Neural crest cell (in vitro differentiated cells): ENCODE measurements around the gene GCK. TPM values are rescaled to one million over a fixed set of nuclear protein-coding genes. Genes with fewer than 3 reads are reported as not detected.
"Not testable (repeated sequence)": the region's sequence is repeated elsewhere in the genome, so short reads cannot be mapped to it uniquely, and the experiment has no call there.

Experiments
- DNase-seq: peaks from one replicate; pipeline ENCODE4 v3.0.0; 2021; ENCODE audit warnings: low read depth, mixed read lengths, low spot score
- H3K27ac Mint-ChIP-seq: one replicate; pipeline ENCODE4 v1.8.0; 2021; ENCODE audit warnings: mild to moderate bottlenecking, mixed read lengths; ENCODE audit not compliant: unreplicated experiment
- H3K27me3 Mint-ChIP-seq: 2 replicates; pipeline ENCODE4 v1.8.0; 2021; ENCODE audit warnings: low read depth, mild to moderate bottlenecking, mixed read lengths
- H3K36me3 Mint-ChIP-seq: 2 replicates; pipeline ENCODE4 v1.8.0; 2021; ENCODE audit warnings: low read depth, mild to moderate bottlenecking, mixed read lengths
- H3K4me1 Mint-ChIP-seq: 2 replicates; pipeline ENCODE4 v1.8.0; 2021; ENCODE audit warnings: mixed read lengths
- H3K4me3 Mint-ChIP-seq: one replicate; pipeline ENCODE4 v1.8.0; 2021; ENCODE audit warnings: mild to moderate bottlenecking, mixed read lengths
- H3K9me3 Mint-ChIP-seq: 2 replicates; pipeline ENCODE4 v1.8.0; 2021; ENCODE audit warnings: mixed read lengths
- total RNA-seq: library from RNA; stranded (reverse); gene quantifications from 2 replicates; pipeline ENCODE4 v1.2.1, GENCODE V29; 2021
- TF ChIP-seq, protein P1 (sequence below): fragments of 200-600 bp; sonication (generic); conservative IDR thresholded peaks from 2 replicates; pipeline ENCODE4 v1.5.0; 2021; ENCODE audit warnings: antibody characterized with exemption, mild to moderate bottlenecking

Gene GCK
- total RNA-seq, 1 donor from 2014 or later, result 0.42 TPM

GRCh38 chr7:44182827-44183226, 6.4 kb downstream of the GCK start:
- Mint-ChIP-seq H3K4me3 (no peak overlapping the region), H3K36me3 (no peaks in the 10 kb centered on the region), H3K9me3 (peaks cover 8% of the 10 kb centered on the region), H3K27ac (no peak overlapping the region), H3K27me3 (peaks cover 36% of the 10 kb centered on the region), H3K4me1 (peaks cover under 1% of the 10 kb centered on the region)
- no peak for DNase-seq
- TF ChIP-seq, protein P1, sequence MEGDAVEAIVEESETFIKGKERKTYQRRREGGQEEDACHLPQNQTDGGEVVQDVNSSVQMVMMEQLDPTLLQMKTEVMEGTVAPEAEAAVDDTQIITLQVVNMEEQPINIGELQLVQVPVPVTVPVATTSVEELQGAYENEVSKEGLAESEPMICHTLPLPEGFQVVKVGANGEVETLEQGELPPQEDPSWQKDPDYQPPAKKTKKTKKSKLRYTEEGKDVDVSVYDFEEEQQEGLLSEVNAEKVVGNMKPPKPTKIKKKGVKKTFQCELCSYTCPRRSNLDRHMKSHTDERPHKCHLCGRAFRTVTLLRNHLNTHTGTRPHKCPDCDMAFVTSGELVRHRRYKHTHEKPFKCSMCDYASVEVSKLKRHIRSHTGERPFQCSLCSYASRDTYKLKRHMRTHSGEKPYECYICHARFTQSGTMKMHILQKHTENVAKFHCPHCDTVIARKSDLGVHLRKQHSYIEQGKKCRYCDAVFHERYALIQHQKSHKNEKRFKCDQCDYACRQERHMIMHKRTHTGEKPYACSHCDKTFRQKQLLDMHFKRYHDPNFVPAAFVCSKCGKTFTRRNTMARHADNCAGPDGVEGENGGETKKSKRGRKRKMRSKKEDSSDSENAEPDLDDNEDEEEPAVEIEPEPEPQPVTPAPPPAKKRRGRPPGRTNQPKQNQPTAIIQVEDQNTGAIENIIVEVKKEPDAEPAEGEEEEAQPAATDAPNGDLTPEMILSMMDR, result no peak

- Mint-ChIP-seq H3K4me3 (no peak overlapping the region), H3K36me3 (no peaks in the 10 kb centered on the region), H3K27me3 (peaks cover 39% of the 10 kb centered on the region), H3K4me1 (peaks cover 4% of the 10 kb centered on the region), H3K9me3 (peaks cover 8% of the 10 kb centered on the region), H3K27ac (no peak overlapping the region)
- no peak for DNase-seq
- TF ChIP-seq, protein P1, result no peak
Measured at GRCh38 chr7:44180631-44181030, 8.6 kb downstream of the GCK start.

DNA sequence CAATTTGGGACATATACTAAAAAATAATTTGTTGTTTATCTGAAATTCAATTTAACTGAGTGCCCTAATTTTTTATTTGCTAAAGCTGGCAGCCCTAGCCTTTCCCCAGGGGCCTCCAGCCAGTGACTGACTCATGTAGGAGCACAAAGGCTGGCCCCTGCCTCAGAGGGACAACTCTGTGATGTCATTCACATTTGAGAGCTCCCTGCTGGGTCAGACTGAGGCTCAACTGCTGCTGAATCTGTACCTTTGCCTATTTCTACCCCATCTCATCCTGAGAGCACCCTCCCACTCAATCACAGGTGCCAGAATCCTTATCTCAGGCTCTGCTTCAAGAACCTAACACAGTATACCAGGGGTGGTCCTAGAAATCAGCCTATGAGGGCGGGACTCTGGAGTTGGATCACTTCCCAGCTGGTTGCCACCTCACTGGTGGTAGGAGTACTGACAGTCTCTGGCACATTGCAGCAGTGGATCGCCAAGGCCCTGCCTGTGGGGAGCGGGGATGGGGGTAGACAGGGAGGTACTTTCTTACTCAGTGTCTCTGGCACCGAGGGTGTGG, 11.6 kb downstream of the GCK start:
- Mint-ChIP-seq H3K27ac (no peak overlapping the region), H3K4me3 (no peak overlapping the region), H3K4me1 (peaks cover 4% of the 10 kb centered on the region), H3K9me3 (peaks cover 8% of the 10 kb centered on the region), H3K27me3 (peaks cover 40% of the 10 kb centered on the region), H3K36me3 (no peaks in the 10 kb centered on the region)
- TF ChIP-seq, protein P1, result no peak
- DNase-seq, result no peak

DNA sequence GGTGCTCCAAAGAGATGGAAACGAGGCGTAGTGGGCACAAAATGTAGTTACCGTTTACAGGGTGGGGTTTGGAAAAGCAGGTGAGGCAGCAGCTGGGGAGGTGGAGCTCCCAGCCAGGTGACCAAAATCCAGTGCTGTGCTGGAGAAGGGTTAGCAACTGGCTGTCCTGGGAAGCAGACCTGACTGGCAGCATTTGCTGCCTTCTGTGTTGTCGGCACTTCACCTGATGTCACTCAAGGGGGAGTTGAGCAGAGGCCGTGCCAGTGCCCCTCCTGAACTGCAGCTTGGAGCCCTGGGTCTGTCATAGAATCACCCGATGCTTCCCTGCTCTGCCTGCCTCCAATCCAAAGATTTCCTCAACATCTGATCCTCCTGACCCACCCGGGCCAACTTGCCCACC, 12.8 kb downstream of the GCK start:
- Mint-ChIP-seq H3K9me3 (peaks cover 3% of the 10 kb centered on the region), H3K36me3 (no peaks in the 10 kb centered on the region), H3K27ac (no peak overlapping the region), H3K27me3 (peaks cover 33% of the 10 kb centered on the region), H3K4me1 (peaks cover 4% of the 10 kb centered on the region), H3K4me3 (no peak overlapping the region)
- TF ChIP-seq, protein P1, result no peak
- no peak for DNase-seq

DNA sequence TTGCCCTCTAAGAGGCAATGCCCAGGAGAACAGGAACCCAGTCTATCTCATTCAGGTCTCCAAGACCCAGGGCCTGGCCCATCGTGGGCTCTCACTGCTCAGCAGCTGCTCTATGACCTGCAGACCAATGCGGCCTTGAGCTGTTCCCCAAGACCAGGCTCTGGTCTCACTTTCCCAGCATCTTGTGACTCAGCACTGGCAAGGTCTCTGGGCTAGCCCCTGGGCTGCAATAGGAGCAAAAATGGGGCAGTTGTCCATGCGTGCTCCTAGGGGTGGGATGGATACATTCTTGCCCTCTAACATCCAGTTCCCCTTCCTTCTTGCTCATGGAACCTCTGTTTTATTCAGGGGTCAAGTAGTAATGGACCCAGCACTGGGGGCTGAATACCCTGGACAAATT, 13.5 kb downstream of the GCK start:
- Mint-ChIP-seq H3K4me1 (peaks cover 4% of the 10 kb centered on the region), H3K27me3 (peaks cover 29% of the 10 kb centered on the region), H3K9me3 (peaks cover 2% of the 10 kb centered on the region), H3K4me3 (no peak overlapping the region), H3K36me3 (no peaks in the 10 kb centered on the region), H3K27ac (no peak overlapping the region)
- no peak for DNase-seq
- TF ChIP-seq, protein P1, result no peak

GRCh38 chr7:44174694-44174948, 14.6 kb downstream of the GCK start:
- not testable (repeated sequence) for H3K27ac Mint-ChIP-seq, DNase-seq, H3K4me1 Mint-ChIP-seq, H3K4me3 Mint-ChIP-seq, H3K36me3 Mint-ChIP-seq, H3K9me3 Mint-ChIP-seq
- peaks cover 30% of the 10 kb centered on the region for H3K27me3 Mint-ChIP-seq
